ENCODE data around the gene CUL3.

CUL3 gene

GRCh38 chr2:224432003-224432579, 153.1 kb downstream of the CUL3 start:
- DNase-seq (ENCODE audit: low read depth in 1 of 2, low spot score in 1 of 2): no peak

GRCh38 chr2:224429441-224429810, 155.7 kb downstream of the CUL3 start:
- no peak for DNase-seq (ENCODE audit: low read depth in 1 of 2, low spot score in 1 of 2)

GRCh38 chr2:224428787-224429440, 156.2 kb downstream of the CUL3 start:
- DNase-seq (ENCODE audit: low read depth in 1 of 2, low spot score in 1 of 2): no peak

- DNase-seq (ENCODE audit: low read depth in 1 of 2, low spot score in 1 of 2): no peak
Measured at GRCh38 chr2:224427471-224427870, 157.7 kb downstream of the CUL3 start.

GRCh38 chr2:224426656-224427055, 158.5 kb downstream of the CUL3 start:
- no peak for DNase-seq (ENCODE audit: low read depth in 1 of 2, low spot score in 1 of 2)

GRCh38 chr2:224421065-224421464, 164.1 kb downstream of the CUL3 start:
- DNase-seq (ENCODE audit: low read depth in 1 of 2, low spot score in 1 of 2): no peak
